Stimulated activated CD8-positive, alpha-beta memory T cell treated with anti-CD3 and anti-CD28 coated beads, Interleukin-4, amount 100 ng/mL, for 4 hours (primary cell): ENCODE results near the gene DCTD.

Experiments used
- DNase-seq, 2 donors: peaks; one replicate each; pipeline ENCODE4 v3.0.0-alpha.2; 2020; ENCODE audit warnings: low read depth in 2 of 2, low spot score in 1 of 2

The DCTD gene

DNA sequence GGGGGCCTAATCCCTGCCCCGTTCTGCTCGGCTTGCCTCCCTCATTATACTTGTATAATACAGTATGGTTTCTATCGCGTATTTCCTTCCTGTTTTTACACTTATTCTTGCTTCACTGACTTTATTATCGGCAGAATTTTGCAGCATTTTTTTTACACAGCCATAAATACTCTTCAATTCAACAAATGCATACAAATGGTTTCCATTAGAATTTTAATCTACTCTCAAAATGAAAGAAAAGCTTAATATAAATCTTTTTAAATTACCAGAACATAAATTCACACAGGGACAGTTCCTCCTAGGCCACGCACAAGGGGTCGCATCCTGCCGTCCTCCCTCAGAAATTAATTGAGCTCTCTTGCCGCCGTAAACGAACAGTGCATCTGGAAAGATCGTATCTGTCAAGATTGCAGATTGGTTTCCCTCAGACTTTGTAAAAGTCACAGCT, 42.9 kb downstream of the DCTD start:
- no peak for DNase-seq

DNA sequence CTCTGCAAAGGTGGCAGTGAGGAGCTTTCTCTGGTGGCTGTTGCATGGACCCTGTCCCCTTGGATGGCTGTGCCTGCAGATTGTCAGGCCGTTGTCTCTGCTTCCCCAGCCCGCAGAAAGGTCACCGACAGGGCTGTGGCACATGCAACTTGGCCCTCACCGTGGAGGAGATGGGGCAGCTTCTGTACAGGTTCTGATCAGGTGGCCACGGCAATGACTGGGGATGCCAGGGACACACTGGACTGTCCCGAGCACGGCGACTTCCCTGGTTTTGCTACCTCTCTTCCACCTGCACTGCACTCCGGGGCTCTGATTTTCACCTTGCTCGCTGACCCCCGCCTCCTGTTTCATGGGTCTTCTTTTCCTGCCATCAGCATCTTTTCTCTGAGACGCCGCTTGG, 43.5 kb downstream of the DCTD start:
- DNase-seq: no peak

DNA sequence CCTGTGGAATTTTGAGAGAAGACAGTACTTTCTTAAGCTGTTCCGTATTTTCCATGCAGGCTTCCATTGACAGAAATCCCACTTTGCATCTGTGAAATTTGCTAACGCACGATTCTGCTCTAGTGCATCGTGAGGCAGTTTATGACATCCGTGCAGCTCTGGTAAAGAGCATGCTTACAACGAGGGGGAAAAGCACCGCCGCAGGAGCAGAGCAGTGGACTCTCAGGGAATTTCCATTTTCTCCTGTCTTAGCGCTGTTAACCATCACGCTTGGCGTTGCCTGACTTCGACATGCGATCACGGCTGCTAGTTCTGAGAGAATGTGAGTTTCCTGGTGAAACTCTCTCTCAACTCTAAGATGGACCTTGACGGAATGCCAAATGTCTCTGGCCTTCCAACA, 43.9 kb downstream of the DCTD start:
- no peak for DNase-seq

DNA sequence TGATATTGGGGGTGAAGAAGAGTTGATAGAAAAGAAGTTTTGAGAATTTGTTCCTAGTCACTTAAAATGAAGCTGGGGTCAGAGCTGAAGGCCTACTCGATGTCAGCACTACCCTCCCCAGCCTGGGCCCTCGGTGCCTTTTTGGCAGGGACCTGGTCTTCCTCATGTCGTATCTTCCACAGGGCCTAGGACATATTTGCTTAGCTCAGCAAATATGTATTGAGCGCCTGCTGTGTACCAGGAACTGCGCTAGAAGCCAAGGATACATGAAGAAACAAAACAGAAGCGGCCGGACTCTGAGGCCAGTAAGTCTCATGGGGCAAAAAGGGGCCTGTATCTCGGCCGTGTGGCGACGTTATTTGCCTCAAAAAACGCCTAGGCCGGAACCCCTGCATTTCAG, 44.3 kb downstream of the DCTD start:
- no peak for DNase-seq

DNA sequence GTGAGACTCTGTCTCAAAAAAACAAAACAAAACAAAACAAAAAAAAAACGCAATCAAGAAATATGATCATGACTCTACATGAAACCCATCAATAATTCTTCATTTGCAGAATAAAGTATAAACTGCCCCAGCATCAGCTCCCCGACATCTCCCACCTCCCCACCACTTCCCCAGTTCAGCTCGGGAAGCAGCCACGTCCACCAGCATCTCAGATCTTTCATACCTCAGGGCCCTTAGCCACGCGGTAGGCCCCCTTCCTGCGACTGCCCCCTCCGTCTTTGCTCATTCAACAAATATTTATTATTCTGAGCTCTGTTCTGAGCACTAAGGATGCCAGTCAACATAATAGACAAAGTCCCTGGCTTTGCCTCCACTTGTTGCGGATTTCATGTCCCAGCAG, 45.6 kb downstream of the DCTD start:
- DNase-seq: no peak

DNA sequence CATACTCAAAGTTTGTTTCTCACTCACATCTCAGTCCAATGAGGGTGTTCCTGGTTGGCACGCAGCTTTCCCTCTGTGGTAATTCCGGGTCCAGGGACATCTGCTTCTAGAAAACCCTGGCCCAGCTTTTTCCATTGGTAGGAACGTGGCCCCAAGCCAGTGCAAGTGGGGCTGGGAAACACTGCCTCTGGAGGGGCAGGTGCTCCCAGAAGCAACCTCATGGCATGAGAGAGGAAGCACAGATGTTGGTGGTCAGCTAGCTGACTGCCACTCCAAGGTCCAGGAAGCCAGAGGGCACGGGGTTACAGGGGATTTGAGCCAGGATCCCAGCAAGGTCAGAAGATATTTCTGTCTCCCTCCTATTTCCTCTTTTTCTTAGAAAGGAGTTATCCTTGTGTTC, 47.5 kb downstream of the DCTD start:
- DNase-seq: no peak

DNA sequence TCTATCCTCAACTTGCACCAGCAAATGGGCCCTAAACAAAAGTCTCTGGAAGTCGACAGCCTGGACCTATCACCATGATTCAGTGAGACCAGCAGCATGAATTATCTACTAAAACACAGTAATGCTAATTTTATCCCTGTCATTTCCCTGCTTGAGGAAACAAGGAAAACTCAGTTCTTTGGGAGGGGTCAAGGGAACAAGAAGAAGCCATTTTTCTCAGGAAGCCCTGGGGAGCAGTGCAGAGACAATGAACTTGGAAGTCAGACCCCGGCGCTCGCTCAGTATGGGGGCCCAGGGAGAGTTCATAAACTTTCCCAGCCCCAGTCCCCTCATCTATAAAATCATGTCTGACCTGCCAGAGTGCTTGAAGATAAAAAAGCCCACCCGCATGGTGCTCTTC, 50.4 kb downstream of the DCTD start:
- DNase-seq: no peak

DNA sequence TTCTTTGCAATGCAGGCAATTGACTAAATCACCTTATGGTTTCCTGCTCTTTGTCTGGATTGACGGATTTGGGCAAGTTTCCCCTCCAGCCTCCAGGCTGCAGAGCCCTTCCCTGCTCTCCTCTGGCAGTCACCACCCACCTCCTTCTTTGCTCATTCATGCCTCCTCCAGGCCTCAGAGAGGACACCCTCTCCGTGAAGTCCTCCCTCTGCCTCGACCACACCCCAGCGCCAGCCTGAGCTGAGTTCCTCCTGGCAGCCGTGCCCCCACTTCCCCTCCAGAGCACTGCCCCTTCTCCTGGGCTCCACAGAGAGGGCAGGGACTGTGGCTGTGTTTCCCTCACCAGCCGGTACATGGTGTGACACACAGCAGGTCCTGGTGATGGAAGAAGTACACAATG, 53.7 kb downstream of the DCTD start:
- DNase-seq: no peak

DNA sequence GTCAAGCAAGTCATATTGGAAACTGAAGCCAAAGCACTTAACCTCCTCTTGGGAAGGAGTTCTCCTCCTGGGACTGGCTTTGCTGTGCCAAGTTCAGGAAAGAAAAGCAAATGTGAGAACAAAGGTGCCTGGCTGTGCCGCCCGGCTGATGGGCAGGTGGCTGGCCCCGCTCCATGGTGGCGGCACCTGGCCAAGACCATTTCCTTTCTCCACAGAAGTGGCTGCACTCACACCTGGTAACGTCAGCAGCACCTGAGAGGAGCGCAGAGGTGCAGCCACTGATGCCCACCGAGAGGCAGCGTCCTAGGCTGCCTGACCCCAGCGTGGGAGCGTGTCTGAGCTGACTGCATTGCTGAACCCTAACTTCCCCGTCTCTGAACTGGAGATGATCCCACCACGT, 54.3 kb downstream of the DCTD start:
- DNase-seq: no peak

DNA sequence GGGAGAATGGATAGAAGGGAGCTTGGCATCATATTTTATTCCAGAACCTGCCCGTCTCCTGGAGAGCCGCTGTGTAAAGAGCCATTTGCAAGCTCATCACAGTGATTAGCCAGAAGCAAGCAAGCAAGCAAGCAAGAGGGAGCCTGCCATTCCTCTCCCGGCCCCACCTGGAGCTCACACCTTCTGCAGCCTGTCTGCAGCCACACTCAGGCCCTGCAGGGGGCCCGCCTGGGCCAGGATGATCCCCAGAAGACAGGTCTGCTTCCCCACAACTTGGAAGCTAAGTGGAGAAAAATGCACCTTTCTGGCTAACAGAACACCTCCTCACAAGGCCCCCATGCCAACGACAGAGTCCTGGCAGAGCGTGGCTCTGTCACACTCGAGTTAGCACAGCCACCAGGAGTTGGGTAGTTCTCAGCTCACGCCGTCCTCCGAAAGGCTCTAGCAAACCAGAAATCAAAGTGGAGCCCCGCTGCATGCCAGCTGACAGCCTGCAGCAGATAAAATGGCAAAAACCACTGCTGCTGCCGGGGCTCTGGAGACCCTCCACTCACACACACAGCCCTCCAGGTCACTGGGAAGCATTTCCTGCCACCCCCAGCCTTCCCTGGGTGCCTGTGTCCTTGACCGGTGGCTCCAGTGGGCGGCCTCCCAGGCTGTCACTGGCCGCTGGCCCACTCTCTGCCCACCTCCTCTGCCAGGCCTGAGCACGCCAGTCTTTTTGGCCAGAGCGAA, 54.9 kb downstream of the DCTD start:
- DNase-seq: no peak

DNA sequence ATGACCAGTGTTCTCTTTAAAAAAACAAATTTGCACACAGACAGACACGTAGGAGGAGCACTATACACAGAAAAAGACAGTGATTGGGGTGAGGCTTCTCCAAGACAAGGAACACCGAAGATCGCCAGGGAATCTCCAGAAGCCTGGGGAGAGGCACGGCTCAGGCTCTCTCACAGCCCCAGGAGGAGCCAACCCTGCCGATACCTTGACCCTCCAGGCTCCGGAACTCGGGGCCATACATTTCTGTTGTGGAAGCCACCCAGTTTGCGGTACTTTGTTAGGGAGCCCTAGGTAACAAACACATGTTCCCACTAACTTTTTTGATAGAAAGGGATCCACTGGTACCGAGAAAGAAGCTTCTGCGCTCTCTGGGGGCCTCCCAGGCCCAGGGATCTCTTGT, 55.8 kb downstream of the DCTD start:
- no peak for DNase-seq

DNA sequence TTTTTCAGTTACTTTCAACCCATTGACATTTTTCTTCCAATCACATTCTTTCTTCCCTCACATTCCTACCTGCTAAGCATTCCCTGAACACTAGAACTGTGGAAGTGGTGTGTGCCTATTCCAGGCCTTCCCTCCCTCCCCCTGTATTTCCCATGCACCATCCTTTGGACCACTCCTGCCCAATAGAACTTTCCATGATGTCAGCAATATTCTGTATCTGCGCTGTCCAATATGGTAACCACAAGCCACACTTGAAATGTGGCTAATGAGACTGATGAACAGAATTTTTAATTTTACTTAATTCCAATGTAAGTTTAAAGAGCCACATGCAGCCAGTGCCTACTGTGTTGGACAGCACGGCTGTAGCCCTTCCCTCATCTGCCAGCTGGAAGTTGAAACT, 57.5 kb downstream of the DCTD start:
- no peak for DNase-seq

DNA sequence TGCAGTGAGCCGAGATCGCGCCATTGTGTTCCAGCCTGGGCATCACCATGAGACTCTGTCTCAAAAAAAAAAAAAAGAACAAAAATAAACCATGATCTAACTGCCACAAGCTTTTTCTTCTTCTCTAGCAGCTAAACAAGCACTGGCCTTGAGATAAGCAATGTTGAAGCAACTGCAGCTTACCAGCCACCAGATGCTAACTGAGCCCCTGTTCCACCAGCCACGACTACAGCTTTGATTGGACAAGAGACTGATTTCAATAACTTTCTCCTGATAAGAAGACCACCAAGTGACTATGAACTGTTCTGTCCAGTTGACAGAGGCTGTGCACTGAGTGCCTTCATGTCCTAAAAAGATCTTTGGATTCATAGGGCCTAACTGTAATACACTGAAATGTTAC, 58.5 kb downstream of the DCTD start:
- no peak for DNase-seq

DNA sequence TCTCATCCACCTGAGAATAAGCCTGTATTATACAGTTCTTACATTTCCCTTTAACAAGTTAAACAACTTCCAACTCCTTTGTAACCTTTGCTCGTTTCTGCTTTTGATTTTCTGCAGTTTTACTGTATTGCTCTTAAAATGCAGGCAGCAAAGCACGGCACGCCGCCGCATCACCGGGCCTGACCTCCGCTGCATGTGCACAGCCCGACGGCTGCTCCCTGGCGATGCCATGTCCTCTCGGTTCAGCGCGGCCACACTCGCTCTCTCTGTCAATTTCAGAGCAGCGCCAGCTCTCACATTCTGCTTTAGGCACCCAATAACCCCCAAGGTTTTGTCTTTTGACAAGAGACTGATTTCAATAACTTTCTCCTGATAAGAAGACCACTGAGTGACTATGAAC, 60.3 kb downstream of the DCTD start:
- DNase-seq: no peak

DNA sequence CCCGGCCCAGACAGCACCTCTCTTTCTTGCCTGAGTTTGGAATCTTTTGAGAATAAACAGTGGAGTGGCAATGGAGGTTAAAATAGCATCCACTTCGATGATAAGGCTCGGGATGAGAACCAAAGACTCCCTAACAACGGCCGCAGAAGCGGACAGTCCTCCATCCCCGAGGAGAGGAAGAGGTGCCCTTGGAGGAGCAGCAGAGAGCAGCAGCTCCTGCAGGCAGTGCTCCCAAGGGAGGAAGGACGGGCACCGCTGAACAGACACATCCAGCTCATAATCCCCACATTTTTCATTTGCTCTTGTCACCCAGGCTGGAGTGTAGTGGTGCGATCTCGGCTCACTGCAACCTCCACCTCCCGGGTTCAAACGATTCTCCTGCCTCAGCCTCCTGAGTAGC, 61.3 kb downstream of the DCTD start:
- DNase-seq: no peak

DNA sequence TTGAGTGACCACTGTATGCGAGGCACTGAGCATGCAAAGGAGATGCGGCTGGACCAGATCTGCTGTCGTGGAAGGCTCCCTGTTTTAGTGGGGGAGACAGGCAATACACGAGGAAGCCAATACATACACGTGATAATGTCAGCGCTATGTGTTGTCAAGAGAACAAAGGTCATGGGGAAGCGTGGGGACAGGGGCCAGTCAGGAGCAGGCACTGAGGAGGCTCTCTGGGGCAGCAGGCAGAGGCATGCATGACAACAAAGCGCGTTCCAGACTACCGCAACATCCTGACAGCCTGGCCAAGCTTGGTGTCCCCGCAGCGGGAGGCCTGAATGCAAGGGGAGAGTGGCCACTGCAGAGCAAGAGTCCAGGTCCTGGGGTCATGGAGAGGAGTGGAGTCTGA, 61.9 kb downstream of the DCTD start:
- DNase-seq: no peak

DNA sequence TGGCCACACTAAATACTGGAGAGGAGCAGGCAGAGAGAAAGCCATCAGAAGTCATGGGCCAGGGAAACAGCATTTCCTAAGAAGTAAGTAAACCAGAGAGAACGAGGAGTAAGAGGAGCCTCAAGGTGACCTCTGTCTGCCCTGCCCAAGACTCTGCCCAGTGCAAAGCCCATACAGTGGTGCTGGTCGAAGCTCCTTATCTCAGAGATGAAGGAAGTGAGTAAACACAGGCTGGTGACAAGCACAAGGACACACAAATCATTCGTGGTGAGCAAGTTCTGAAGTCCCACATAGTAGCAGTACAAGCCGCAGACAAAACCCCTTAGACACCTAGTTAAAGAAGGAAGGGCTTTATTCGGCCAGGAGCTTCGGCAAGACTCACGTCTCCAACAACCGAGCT, 62.7 kb downstream of the DCTD start:
- DNase-seq: no peak

DNA sequence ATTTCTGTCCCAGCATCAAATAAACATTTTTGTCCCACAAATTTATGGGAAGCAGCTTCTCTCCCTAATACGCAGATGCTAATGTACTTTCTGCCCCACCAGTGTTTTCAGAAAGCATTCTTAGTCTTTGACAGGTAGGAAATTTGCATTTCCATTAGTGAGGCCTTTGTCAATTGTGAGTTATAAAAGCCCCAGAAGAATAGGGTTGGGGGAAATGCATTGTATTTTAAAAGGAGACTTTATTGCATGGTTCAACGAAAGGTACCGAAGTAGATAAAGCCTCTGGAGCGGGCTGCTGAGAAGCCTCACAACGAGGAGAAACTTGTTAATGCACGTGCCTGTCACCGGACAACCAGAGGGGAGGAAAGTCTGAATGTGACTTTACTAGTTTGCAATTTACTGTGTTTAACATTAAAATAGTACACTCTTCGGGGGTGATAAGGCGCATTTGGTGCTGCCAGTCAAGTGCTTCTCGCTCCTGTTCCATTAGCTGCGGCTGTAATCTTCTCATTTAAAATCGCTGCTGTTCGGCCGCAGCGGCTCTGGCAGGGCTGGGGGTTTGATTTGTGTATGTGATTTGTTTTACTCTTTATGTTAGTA, 63.4 kb downstream of the DCTD start:
- no peak for DNase-seq

DNA sequence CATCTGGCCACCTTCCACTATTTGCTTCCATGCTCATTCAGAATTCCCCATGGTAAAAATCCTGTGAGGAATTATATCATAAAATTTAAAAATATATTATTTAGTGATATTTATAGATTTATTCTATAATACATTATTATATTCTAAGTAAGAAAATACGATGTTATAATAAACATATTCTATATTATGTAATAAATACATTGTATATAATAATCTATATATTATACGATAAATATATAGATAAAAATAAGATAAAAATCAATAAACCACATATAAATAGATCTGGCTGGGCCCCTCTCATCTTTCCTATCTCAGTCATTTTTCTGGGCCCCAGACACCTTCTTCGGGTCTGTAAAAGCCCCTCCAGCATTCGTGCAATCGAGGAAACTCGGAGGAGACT, 68.5 kb downstream of the DCTD start:
- no peak for DNase-seq

DNA sequence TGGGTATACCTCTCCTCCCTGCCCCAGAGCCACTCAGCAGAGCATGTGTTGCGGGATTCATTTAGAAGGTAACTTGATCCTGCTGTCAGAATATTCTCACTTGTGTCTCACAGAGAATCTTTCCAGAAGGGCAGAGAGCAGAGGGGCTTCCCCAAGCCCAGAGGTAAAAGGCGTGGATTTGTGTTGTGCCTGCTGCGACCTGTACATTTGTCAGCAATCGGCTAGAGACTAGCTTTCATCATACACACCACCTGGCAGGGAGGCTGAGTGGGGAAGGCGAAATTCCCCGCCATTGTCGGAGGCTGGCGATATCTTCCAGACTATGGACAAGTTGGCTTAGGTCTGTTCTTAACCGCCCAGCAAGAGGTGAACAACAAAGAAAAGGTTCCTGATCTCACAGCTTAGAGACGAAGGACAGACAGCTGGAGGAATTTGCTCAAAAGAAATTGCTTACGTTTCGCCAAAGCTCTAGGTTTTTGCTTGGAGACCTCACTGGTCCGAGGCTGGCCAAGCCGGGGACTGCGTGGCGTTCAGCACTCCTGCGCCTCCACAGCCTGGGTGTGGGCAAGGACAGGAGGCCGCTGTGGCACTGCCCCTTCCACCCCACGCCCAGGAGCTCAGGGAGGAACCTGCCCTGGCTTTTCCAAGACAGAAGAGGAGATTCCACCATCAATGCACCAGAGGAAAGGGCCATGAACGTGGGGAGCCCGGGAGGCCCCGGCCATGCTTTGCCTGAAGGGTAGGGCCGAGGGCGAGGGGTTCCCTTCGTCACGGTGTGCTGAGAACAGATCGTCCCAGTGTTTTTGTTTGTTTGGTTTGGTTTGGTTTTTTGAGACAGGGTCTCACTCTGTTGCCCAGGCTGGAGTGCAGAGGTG, 69.4 kb downstream of the DCTD start:
- DNase-seq: no peak

DNA sequence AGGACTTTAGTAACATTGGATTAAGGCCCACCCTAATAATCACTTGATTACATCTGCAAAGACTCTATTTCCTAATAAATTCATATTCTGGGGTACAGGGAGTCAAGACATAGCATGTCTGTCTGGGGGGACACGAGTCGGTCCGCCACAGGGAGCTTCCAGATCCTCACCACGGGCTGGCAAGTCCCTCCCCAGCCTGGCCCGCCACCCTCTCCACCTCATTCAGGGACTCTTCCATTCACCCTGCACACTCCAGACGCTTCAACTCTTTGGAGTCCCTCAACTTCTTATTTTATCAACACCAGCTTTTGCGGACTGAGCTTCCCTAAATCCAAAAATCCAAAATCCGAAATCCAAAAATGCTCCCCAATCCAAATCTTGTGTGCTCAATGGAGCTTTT, 71.2 kb downstream of the DCTD start:
- DNase-seq: no peak

DNA sequence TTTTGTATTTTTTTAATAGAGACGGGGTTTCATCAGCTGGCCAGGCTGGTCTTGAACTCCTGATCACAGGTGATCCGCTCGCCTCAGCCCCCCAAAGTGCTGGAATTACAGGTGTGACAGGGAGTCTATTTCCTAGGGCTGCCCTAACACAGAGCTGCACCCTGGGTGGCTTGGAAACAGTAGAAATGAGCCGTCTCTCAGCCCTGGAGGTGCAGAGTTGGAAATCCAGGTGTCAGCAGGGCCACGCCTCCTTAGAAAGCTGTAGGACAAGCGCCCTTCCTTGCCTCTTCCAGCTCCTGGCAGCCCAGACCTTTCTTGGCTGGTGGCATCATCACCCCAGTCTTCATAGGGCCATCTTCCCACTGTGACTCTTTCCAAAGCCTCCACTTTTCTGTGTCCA, 71.6 kb downstream of the DCTD start:
- no peak for DNase-seq
